HepG2 (cell line): ENCODE results near the gene ATP7A. TPM values are rescaled to one million over a fixed set of nuclear protein-coding genes. Genes with fewer than 3 reads are reported as not detected.

Experiments used
- ATAC-seq: fragments of 200-7000 bp; cut with Tn5 transposase; 3 replicates; pipeline ENCODE4 v1.9.1; 2020; ENCODE audit warnings: mild to moderate bottlenecking, moderate library complexity
- BruUV-seq: library from RNA; stranded (reverse); fragments of 400-500 nt; replicated peaks from 2 replicates; lab custom pipeline; 2021; lab: Mats Ljungman, UMichigan
- CTCF ChIA-PET: fragments of 300-600 bp; formaldehyde crosslinking; extraction: SDS; loops from one replicate; lab custom pipeline; 2021; ENCODE audit warnings: low total read pairs, inconsistent platforms, low intra/inter-chr PET ratio; lab: Yijun Ruan, JAX
- POLR2A ChIA-PET: fragments of 350-600 bp; sonication (Branson Sonifier 250); formaldehyde crosslinking; loops from one replicate; lab custom pipeline; 2020; ENCODE audit warnings: antibody characterized with exemption, inconsistent platforms; lab: Yijun Ruan, JAX
- DNase-seq: peaks from one replicate; pipeline ENCODE4 v3.0.0-alpha.2; 2015; ENCODE audit warnings: low spot score
- FAIRE-seq: peaks from 3 replicates; lab custom pipeline; 2011; peaks lifted over from hg19 to GRCh38; lab: Jason Lieb, UNC
- H2AFZ ChIP-seq: one replicate; pipeline ENCODE4 v1.6.1; 2011; ENCODE audit warnings: low read length, inconsistent platforms
- H3K27ac ChIP-seq: fragments of 300-600 bp; 3 replicates; pipeline ENCODE4 v1.8.0; 2011; ENCODE audit warnings: mixed run types, mild to moderate bottlenecking, mixed read lengths, low read length, inconsistent platforms; ENCODE audit not compliant: insufficient read depth; ENCODE audit errors: extremely low read length
- H3K27me3 ChIP-seq, 2 experiments: fragments of 200-600 bp in 1 of 2; 2 replicates in 1 of 2; 3 replicates in 1 of 2; pipeline versions ENCODE4 v1.6.0 to v1.8.0; 2011; ENCODE audit warnings: low read length in 2 of 2, mild to moderate bottlenecking in 2 of 2, moderate library complexity in 2 of 2, inconsistent platforms in 1 of 2; ENCODE audit not compliant: insufficient read depth in 2 of 2, control insufficient read depth in 1 of 2
- H3K36me3 ChIP-seq, 2 experiments: fragments of 200-600 bp in 1 of 2; replicated peaks in 1 of 2; 2 replicates in 1 of 2; 3 replicates in 1 of 2; pipeline versions ENCODE4 v1.5.1 to v1.8.0; 2011; ENCODE audit warnings: low read length in 2 of 2, inconsistent platforms in 1 of 2; ENCODE audit not compliant: insufficient read depth in 2 of 2, control insufficient read depth in 1 of 2
- H3K4me1 ChIP-seq: 2 replicates; pipeline ENCODE4 v1.5.1; 2012; ENCODE audit warnings: low read length, inconsistent platforms; ENCODE audit not compliant: insufficient read depth
- H3K4me2 ChIP-seq: 2 replicates; pipeline ENCODE4 v1.6.0; 2011; ENCODE audit warnings: low read depth, low read length, inconsistent platforms
- H3K4me3 ChIP-seq, 3 experiments: fragments of 200-600 bp in 1 of 3; sonication (generic), shearing (Covaris generic) in 1 of 3; replicated peaks in 1 of 3; 2 replicates each; pipeline ENCODE4 v1.5.1; 2011 to 2016; ENCODE audit warnings: low read length in 3 of 3, inconsistent platforms in 2 of 3, low read depth in 2 of 3, mild to moderate bottlenecking in 2 of 3, control low read depth in 1 of 3, mixed read lengths in 1 of 3; ENCODE audit not compliant: insufficient read depth in 1 of 3
- H3K79me2 ChIP-seq: one replicate; pipeline ENCODE4 v1.6.1; 2011; ENCODE audit warnings: low read length, inconsistent platforms; ENCODE audit not compliant: insufficient read depth
- H3K9ac ChIP-seq: 2 replicates; pipeline ENCODE4 v1.6.0; 2011; ENCODE audit warnings: mild to moderate bottlenecking, low read depth, low read length, inconsistent platforms; ENCODE audit not compliant: insufficient read depth
- H3K9me3 ChIP-seq: 2 replicates; pipeline ENCODE4 v1.5.1; 2012; ENCODE audit warnings: mild to moderate bottlenecking, low read length
- H4K20me1 ChIP-seq: 2 replicates; pipeline ENCODE4 v1.6.0; 2011; ENCODE audit warnings: inconsistent platforms, mild to moderate bottlenecking, low read length, moderate library complexity; ENCODE audit not compliant: insufficient read depth
- ARNT2 ChIP-seq: sonication (generic); formaldehyde crosslinking; IDR thresholded peaks from 2 replicates; pipeline ENCODE4 v1.8.0; 2022; ENCODE audit warnings: mild to moderate bottlenecking, low read depth, missing genetic modification reagents, moderate library complexity
- FOSL2 ChIP-seq: sonication (generic); formaldehyde crosslinking; IDR thresholded peaks from 2 replicates; pipeline ENCODE4 v1.4.0; 2020; ENCODE audit warnings: missing genetic modification reagents
- KLF12 ChIP-seq: sonication (generic); formaldehyde crosslinking; IDR thresholded peaks from 2 replicates; pipeline ENCODE4 v1.4.0; 2020; ENCODE audit warnings: missing genetic modification reagents, borderline replicate concordance
- MAX ChIP-seq: IDR thresholded peaks from 2 replicates; pipeline ENCODE4 v1.6.1; 2012; ENCODE audit warnings: inconsistent platforms
- PCBP2 ChIP-seq: fragments of 200-400 bp; formaldehyde crosslinking; optimal IDR thresholded peaks from 2 replicates; pipeline ENCODE3; 2018; ENCODE audit warnings: low read length, low read depth; ENCODE audit not compliant: poor library complexity, severe bottlenecking
- SMC3 ChIP-seq: IDR thresholded peaks from 2 replicates; pipeline ENCODE4 v1.6.1; 2011; ENCODE audit warnings: low read length, improper control_type of control experiment
- STAG1 ChIP-seq: sonication (generic); formaldehyde crosslinking; IDR thresholded peaks from 2 replicates; pipeline ENCODE4 v1.4.0; 2020; ENCODE audit warnings: missing genetic modification reagents
- TCF7 ChIP-seq: sonication (generic); IDR thresholded peaks from 2 replicates; pipeline ENCODE4 v1.6.1; 2016; ENCODE audit warnings: antibody characterized with exemption, low read depth
- WIZ ChIP-seq: sonication (generic); formaldehyde crosslinking; IDR thresholded peaks from 2 replicates; pipeline ENCODE4 v1.5.1; 2020; ENCODE audit warnings: mild to moderate bottlenecking, missing genetic modification reagents
- ZNF431 ChIP-seq: sonication (generic); formaldehyde crosslinking; IDR thresholded peaks from 2 replicates; pipeline ENCODE4 v1.9.0; 2022; ENCODE audit warnings: missing genetic modification reagents, low read depth, mild to moderate bottlenecking, borderline replicate concordance
- ZNF569 ChIP-seq: sonication (generic); formaldehyde crosslinking; IDR thresholded peaks from 2 replicates; pipeline ENCODE4 v1.5.0; 2020; ENCODE audit warnings: mild to moderate bottlenecking, missing genetic modification reagents, moderate library complexity, borderline replicate concordance
- in situ Hi-C: cut with HindIII; loops from 2 replicates; pipeline ENCODE4 v1.10.0; 2017; ENCODE audit warnings: low pct_unique_long_range_greater_than_20kb; ENCODE audit not compliant: extremely low pct_ligation_motif_present
- intact Hi-C: fragments of 100-400 bp; cut with micrococcal nuclease; formaldehyde crosslinking; loops from one replicate; pipeline ENCODE4 v1.10.0; 2022; ENCODE audit not compliant: unreplicated experiment
- polyA plus RNA-seq, 8 experiments: library from polyadenylated mRNA; depleted of rRNA in 3 of 8; stranded (reverse) in 7 of 8; unstranded in 1 of 8; fragments of >200 nt; fragmentation: Illumina TruSeq in 4 of 8; extraction: Trizol in 4 of 8; gene quantifications; 2 replicates each; pipeline versions ENCODE4 v1.2.1 to v1.2.3, GENCODE V29; 2011 to 2016; ENCODE audit warnings: low read depth in 4 of 8, missing spikeins in 1 of 8, mixed read lengths in 1 of 8; ENCODE audit not compliant: insufficient read depth in 1 of 8
- small RNA-seq, 3 experiments: library from RNA; depleted of rRNA; stranded (forward); fragments of <200 nt; gene quantifications; one replicate each; pipeline ENCODE3, GENCODE V24; 2012; ENCODE audit warnings: low read depth in 2 of 3, low replicate concordance in 1 of 3; ENCODE audit not compliant: insufficient read length in 3 of 3, insufficient read depth in 2 of 3
- total RNA-seq, 5 experiments: library from RNA; depleted of rRNA; stranded (reverse); fragments of >200 nt; fragmentation: Illumina TruSeq; extraction: Trizol; gene quantifications; 2 replicates each; pipeline ENCODE4 v1.2.3, GENCODE V29; 2016; ENCODE audit warnings: low read depth in 1 of 5

Gene ATP7A
- total and polyA plus RNA-seq, 2 of the 13 experiments (the other 11 are each of a cell fraction or from before 2014, with no cell fraction given): 1.7 to 4.7 TPM

GRCh38 chrX:78092296-78092695 lies 181.8 kb downstream of the ATP7A start (continued):
- TF ChIP-seq ZNF431 (CRISPR knock-in tag): no peak
- TF ChIP-seq TCF7: no peak
- peak; percentile 57 for TF ChIP-seq STAG1 (CRISPR knock-in tag)
- no peak for TF ChIP-seq FOSL2
- peak; percentile 31; the same call in 1 of the 2 replicates for TF ChIP-seq SMC3

- Histone ChIP-seq H3K27me3 (no peaks in the 10 kb centered on the region), H4K20me1 (no peaks in the 10 kb centered on the region), H3K4me2 (no peak overlapping the region), H3K27ac (no peak overlapping the region), H3K4me3 (no peak overlapping the region), H2AFZ (no peak overlapping the region), H3K9ac (no peak overlapping the region)
- in situ Hi-C loops: no loop called here
- ATAC-seq (no peak), FAIRE-seq (no peak)
- TF ChIP-seq ARNT2 (CRISPR knock-in tag) (no peak), ZNF569 (CRISPR knock-in tag) (no peak), PCBP2 (no peak), WIZ (CRISPR knock-in tag) (no peak), MAX (no peak), KLF12 (no peak)
- TF ChIP-seq, all 625 proteins: peak for 0
- no TSS peak for BruUV-seq
- Histone ChIP-seq H3K36me3 (no peaks in the 10 kb centered on the region), H3K4me1 (peaks cover 27% of the 10 kb centered on the region), H3K79me2 (no peaks in the 10 kb centered on the region), H3K9me3 (no peaks in the 10 kb centered on the region)
- POLR2A ChIA-PET: no interaction called here
- intact Hi-C loops: no loop called here
- CTCF ChIA-PET: no interaction called here
- no peak for DNase-seq
Measured at GRCh38 chrX:78098108-78098507, 187.6 kb downstream of the ATP7A start.

Small RNA genes lying within 50 kb of the gene (small RNA-seq; reads per million reads assigned to genes)
- gene RN7SL460P: 0 reads per million in 3 experiments

Other genes with a start within 250 kb of the ATP7A start
- gene ATRX, start 124.5 kb upstream of the ATP7A start, total RNA-seq (2016; rRNA removed; fragmentation: Illumina TruSeq; extraction: Trizol): 44.5 and 55.4 TPM in 2 replicates
- gene ATRX, start 124.5 kb upstream of the ATP7A start, polyA plus RNA-seq (2011; rRNA removed): 24.6 and 26.1 TPM in 2 replicates
- 45.8 and 75.0 TPM in 2 replicates for gene MAGT1, start 15.3 kb upstream of the ATP7A start, total RNA-seq (2016; rRNA removed; fragmentation: Illumina TruSeq; extraction: Trizol)
- 31.4 and 38.0 TPM in 2 replicates for gene MAGT1, start 15.3 kb upstream of the ATP7A start, polyA plus RNA-seq (2011; rRNA removed)
- gene COX7B, start 11.2 kb upstream of the ATP7A start, total RNA-seq (2016; rRNA removed; fragmentation: Illumina TruSeq; extraction: Trizol): 375 and 491 TPM in 2 replicates
- gene COX7B, start 11.2 kb upstream of the ATP7A start, polyA plus RNA-seq (2011; rRNA removed): 499 and 635 TPM in 2 replicates
- 0.33 TPM in 1 of 2 replicates, not detected in the other for gene PGAM4, start 58.9 kb downstream of the ATP7A start, total RNA-seq (2016; rRNA removed; fragmentation: Illumina TruSeq; extraction: Trizol)
- 0.10 and 0.24 TPM in 2 replicates for gene PGAM4, start 58.9 kb downstream of the ATP7A start, polyA plus RNA-seq (2011; rRNA removed)
- 325 and 530 TPM in 2 replicates for gene PGK1, start 193.6 kb downstream of the ATP7A start, total RNA-seq (2016; rRNA removed; fragmentation: Illumina TruSeq; extraction: Trizol)
- gene PGK1, start 193.6 kb downstream of the ATP7A start, polyA plus RNA-seq (2011; rRNA removed): 902 and 1,274 TPM in 2 replicates
- gene TAF9B, start 229.0 kb downstream of the ATP7A start, total RNA-seq (2016; rRNA removed; fragmentation: Illumina TruSeq; extraction: Trizol): 15.2 and 25.1 TPM in 2 replicates
- 5.3 and 10.8 TPM in 2 replicates for gene TAF9B, start 229.0 kb downstream of the ATP7A start, polyA plus RNA-seq (2011; rRNA removed)